Stromal cell of bone marrow (primary cell): Measurements from ENCODE around the gene CASTOR2.
"Not testable (repeated sequence)": the region's sequence is repeated elsewhere in the genome, so short reads cannot be mapped to it uniquely, and the experiment has no call there.

Experiments
- DNase-seq: peaks from one replicate; pipeline ENCODE4 v3.0.0-alpha.2; 2012; ENCODE audit warnings: low read depth

Gene CASTOR2

DNA sequence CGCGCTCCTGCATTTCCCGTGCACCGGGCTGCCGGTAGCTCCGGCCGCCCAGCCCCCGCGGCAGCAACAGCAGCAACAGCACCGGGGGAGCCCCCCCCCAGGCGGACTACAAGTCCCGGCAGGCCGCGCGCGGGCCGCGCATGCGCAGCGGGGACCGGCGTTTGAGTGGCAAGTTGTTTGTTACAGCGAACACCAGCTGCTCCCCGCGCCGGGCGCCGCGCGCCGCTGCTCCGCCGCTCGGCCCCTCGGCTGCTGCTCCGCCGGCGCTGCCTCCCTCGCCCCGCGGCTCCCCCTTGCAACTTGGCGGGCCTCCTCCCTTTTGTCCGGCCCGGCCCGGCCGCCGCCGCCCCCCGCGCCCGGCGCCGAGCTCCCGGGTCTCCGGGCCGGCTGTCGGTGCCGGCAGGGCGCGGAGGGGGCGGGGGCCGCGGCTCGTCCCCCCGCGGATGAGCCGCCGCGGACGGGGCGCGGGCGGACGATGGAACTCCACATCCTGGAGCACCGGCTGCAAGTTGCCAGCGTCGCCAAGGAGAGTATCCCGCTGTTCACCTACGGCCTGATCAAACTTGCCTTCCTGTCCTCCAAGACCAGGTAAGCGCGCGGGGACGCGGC, at the start of gene CASTOR2:
Gene CASTOR2 (plus strand): TSS at position 195 of the 609 bp plus-strand sequence. CDS start 281 bp downstream, at position 476.
- not testable (repeated sequence) for DNase-seq

DNA sequence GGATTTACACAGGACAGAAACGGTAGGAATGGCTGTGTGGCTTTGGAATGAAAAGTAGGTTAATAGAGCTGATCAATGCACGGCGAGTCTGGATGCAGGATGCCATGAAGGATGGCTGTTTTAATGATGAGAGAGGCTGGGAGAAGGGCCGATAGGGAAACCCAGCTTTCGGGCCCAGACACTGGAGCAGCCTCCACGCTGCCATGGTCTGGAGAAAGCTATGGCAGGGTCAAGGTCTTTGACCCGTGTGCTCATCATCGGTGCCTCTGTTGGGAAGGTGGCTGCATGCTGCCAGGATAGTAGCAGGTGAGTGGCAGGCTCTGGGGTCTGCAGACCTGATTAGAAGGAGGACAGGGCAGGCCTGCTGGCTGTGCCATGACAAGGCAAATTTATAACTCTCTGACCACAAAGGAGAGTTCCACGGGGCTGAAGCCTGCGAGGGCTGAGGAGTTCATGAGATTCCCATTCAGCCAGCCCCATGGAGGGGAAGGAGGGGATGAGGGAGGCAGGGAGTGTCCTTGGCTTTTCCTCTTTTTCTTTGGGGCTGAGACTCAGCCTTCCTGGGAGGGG, 42.1 kb upstream of the CASTOR2 start:
- DNase-seq: not testable (repeated sequence)

DNA sequence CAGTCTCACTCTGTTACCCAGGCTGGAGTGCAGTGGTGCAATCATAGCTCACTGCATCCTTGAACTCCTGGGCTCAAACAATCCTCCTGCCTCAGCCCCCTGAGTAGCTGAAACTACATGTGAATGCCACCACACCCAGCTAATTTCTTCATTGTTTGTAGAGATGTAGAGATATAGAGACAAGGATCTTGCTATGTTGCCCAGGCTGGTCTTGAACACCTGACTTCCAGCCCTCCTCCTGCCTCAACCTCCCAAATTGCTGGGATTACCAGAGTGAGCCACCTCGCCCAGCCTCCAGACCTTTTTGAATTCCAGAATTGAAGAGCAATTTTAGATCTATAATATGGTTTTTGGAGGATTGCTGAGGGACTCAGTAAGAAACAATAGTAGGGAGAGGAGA, 40.9 kb upstream of the CASTOR2 start:
- DNase-seq: not testable (repeated sequence)

DNA sequence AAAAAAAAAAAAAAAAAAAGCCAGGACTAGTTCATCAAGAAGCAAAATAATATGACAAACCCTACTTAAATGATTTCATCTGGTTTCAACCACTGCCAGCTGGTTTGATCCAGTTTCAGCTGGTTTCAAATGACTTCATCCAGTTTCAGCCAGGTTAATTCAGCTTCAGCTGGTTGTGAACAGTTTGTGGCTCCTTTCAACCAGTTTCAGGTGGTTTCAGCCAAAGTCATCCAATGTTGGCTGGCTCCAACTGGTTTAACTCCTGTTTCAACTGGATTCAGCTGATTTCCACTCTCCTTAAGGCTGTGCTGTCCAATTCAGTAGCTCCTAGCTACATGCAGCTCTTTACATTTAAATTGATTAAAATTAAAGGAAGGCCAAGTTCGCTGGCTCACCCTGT, 37.5 kb upstream of the CASTOR2 start:
- not testable (repeated sequence) for DNase-seq

DNA sequence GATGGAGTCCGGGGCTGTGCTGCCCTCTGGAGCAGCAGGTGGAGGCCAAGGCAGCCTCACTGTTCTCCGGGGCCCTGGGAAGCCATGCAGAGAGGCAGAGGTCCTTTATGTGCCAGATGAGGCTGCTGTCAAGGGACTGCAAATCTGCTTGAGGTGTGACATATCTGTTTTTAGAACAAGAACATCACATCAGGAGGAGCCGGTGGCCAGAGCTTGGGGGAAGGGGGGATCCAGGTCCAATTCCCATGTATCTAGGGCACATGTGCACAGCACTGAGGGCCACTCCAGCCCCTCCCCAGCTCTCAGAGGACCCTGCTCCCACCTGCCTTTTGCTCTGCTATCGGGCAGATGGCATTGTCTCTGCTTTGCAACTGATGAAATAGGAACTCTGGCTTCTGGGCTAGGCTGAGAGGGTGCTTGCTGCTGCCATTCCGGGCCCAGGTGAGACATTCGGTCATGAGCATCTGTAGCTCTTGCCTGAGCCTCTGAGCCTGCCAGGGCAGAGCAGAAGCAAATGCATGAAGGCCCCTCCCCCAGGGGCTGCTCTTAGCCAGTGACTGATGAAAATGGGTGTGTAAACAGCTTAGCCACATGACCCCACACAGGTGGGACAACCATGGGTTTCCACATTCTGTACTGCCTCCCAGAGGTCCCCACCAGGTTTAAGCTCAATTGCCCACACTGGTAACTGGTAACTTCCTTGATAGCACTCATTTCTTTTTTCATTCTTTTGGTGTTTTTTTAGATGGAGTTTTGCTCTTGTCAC, 32.8 kb upstream of the CASTOR2 start:
- DNase-seq: not testable (repeated sequence)

DNA sequence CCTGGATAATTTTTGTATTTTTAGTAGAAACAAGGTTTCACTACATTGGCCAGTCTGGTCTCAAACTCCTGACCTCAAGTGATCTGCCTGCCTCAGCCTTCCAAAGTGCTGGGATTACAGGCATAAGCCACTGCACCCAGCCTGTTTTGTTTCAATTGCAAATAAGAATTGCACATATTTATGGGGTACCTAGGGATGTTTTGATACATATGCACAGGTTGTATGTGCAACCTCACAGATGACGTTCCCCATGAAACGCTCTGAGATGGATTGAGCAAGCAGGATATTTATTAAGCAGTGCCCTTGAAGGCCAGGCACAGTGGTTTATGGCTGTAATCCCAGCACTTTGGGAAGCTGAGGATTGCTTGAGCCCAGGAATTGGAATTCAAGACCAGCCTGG, 25.1 kb upstream of the CASTOR2 start:
- DNase-seq: not testable (repeated sequence)

DNA sequence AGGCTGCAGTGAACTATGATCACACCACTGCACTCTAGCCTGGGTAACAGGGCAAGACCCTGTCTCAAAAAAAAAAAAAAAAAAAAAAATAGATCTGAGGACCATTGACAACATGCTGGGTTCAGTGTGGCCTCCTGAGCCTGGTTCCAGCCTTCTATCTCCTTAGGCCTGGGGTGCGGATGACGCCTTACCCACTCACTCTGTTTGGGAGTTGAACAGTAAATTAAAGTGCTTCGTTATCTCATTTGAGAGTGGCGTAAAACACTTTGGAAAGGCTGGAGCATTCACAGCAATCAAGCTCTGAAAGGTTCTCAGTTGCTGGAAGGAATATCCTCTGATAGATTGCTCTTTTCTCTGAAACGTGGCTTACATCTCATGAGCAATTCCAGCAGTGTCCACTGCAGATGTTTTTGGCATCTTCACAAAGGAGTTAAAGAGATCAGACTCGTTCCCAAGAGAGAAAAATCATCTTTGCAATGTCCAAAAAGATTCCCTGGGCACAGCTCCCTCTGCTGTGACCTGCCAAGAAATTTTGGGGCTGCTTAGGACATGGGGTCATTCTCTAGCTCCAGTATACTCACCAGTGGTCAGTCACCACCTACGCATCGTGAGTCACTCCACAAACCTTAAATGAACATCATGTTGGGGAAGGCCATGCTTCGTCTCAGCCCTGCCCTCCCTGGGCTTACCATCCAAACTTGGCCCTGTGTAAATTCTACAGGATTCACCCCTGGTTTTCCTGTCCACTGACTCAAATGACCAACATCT, 23.0 kb upstream of the CASTOR2 start:
- DNase-seq: not testable (repeated sequence)

DNA sequence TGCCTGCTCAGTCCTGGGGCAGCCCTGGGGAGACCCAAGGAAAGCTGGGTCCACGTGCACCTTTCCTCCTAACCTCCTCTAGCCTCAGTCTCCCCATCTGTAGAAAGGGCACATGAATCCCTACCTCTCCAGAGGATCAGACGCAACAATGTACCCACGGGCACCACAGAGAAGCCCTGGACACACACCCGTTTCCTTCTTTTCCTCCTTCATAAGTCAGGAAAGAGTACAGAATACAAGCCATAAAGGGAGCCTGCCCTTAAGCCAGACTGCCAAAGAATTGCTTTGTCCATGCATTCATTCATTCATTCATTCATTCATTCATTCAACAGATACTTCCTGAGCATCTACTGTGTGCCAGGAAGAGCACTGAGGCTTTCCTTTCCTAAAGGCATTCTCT, 20.6 kb upstream of the CASTOR2 start:
- not testable (repeated sequence) for DNase-seq

DNA sequence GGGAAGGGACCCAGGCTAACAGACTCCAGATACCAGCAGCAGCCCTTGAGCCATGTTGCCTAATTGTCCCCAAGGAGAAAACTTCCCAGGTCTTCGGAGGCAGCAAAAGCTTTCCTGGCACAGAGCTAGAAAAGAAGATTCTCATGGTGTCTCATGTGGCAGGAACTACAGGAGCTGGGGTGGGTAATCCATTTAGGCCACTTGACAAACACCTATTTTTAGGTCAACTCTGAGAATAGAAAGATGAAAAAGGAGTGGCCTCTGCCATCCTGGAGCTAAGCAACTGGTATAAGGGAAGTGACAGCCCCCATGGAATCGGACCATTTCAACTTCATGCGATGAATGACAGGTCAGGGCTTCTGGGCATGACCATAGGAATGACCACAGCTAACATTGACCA, 16.8 kb upstream of the CASTOR2 start:
- DNase-seq: not testable (repeated sequence)

DNA sequence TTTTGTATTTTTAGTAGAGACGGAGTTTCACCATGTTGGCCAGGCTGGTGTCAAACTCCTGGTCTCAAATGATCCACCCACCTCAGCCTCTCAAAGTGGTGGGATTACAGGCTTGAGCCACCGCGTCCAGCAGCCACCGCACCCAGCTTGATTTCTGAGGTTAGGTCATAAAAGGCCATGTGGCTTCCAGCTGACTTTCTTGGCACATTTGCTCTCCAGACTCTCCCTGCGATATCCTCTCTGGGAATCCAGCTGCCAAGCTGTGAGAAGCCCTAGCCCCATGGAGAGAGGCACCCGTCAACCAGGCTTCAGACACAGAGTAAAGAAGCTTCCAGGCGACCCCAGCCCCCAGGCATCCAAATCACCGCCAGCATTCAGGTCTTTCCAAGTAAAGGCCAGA, 10.7 kb upstream of the CASTOR2 start:
- not testable (repeated sequence) for DNase-seq

DNA sequence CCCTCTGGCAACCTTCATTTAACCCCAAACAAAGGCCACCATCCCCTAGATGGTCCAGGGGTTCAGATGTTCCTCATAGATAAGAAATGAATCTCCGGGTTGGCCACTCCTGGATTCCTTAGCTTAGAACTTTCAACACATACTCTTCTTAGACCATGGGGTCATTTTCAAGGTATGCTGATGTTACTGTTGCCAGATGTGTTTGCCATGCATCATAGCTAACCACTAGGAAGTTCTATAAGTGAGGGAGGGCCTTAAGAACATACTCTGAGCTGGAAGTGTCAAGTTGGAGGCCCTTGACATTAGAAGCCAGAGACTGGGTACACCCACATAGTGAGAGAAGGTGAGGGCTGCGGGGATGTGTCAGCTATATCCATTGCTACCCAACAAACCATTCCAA, 6.2 kb upstream of the CASTOR2 start:
- DNase-seq: not testable (repeated sequence)

DNA sequence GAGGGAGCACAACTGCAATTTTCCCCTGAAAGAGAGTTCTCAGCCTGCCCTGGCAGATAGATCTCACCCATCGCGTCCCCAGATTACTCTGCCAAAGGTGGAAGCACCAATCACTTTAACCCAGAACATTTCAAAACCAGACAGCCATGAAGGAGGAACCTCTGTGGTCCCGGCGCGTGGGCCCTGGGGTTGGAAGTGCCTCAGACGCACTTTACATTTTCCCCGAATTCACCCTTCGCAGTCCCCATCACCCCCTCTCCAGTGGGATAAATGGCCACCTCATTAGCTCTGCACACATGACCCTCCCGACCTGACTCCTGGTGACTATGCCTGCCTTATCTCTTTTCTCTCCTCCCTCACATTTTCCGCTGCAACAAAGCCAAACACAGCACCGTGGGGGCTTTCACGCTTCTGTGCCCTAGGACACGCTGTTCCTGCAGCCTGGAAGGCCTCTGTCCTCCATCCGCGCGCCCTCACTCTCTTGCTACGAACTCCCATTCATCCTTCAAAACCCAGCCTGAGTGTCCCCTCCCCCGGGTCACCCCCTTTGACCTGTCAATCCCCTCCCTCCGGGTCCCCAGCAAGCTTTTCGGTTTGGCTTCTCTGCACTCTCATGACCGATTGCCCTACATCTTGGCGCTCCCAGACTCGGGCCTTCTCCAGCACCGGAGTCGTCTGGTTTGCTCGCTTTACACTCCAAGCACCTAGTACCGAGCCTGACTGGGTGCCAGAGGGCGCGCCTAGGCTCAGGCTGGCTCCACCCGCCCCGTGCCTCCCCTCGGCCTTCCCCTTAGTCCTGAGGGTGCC, 598 bp upstream of the CASTOR2 start:
- DNase-seq: not testable (repeated sequence)

DNA sequence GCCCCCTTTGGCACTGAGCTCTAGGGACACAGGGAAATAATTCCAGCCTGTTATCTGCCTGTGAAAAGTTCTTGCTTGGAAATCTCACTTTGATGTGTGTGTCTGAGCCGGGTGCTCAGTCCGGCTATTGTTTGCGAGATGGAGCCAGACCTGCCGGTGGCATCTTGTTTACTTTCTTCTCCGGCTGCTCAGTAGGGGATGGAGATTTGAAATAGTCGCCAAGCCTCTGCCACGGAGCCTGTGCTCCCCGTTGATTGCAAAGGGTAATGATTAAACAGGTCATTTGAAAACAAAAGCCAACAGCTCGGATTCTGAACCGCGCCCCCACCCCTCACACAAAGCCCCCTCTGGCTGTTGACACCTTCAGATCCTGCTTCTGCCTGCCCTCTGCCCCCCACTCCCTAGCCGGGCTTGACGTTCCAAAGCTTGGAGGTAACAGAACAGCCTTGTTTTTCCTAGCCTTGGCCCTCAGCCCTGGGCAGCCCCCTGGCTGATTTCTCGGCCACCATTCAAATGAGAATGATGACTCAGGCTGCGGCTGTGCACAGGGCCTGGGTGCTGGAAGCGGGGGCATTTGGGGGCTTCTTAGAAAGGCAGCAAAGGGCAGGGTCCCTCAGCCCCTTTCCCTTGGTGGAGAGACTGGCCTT, 1.8 kb downstream of the CASTOR2 start:
- DNase-seq: not testable (repeated sequence)

DNA sequence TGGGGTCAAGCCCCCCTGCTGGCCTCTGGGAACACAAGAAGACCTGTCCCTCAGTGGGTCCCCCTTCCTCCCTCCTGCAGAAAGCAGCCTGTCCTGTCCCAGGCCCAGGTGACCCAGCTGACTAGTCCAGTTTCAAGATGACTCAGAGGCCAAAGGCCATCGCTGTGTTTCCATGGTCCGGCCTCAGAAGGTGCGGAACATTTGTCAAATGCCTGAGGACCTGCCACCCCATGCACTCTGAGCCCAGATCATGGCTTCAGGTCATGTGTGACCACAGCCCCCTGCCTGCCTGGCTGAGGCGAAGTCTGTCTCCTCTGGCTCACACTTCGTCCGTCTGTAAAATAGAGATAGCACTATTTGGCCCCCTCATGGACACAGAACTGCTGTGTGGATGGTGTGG, 2.4 kb downstream of the CASTOR2 start:
- DNase-seq: not testable (repeated sequence)

DNA sequence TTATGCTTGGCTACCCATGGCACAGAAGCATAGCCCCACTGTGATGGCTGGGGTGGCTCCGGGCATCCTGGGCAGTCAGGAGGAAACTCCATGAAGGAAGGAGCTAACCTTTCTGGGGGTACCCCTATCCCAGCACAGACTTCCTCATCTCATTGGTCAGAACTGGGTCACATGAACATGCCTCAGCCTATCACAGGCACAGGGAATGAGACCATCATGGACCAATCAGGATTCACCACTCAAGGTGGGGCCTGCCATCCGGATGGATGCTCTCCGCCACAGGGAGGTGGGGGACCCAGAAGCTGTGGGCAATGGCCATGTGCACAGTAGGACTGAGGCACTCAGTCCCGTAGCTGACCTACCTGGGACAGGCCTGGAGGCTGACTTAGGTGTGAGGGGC, 6.9 kb downstream of the CASTOR2 start:
- not testable (repeated sequence) for DNase-seq

DNA sequence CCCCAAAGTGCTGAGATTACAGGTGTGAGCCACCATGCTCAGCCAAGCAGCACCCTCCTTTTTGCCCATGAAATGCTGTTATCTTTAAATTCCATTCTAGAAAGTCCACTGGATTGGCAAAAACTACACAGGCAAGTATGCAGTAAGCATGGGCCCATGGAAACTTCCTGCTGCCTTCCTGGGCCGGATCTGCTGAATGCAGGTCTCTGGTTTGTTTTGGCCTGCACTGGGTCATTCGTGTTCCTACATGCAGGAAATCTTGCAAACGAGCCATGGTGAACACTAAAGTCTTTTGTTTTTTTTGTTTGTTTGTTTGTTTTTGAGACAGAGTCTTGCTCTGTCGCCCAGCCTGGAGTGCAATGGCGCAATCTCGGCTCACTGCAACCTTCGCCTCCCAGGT, 7.9 kb downstream of the CASTOR2 start:
- not testable (repeated sequence) for DNase-seq

DNA sequence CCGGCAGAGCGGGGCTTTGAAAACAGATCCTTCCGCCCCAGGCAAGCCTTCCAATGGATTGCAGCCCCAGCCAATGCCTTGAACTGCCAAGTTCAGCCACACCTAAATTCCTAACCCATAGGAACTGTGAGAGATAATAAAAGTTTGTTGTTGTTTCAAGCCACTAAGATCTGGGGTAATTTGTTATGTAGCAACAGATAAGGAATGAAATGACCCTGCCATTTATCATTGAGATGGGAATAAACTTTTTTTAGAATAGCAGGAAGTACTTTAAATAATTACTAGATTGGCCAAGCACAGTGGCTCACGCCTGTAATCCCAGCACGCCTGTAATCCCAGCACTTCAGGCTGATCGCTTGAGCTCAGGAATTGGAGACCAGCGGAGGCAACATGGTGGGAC, 11.5 kb downstream of the CASTOR2 start:
- DNase-seq: not testable (repeated sequence)

DNA sequence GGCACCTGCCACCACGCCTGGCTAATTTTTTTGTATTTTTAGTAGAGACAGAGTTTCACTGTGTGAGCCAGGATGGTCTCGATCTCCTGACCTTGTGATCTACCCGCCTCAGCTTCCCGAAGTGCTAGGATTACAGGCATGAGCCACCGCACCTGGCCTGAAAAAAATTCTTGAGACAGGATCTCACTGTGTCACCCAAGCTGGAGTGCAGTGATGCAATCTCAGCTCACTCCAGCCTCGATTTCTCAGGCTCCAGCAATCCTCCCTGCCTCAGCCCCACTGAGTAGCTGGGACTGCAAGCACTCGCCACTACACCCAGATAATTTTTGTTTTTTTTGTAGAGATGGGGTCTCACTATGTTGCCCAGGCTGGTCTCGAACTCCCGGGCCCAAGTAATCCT, 13.0 kb downstream of the CASTOR2 start:
- DNase-seq: not testable (repeated sequence)

DNA sequence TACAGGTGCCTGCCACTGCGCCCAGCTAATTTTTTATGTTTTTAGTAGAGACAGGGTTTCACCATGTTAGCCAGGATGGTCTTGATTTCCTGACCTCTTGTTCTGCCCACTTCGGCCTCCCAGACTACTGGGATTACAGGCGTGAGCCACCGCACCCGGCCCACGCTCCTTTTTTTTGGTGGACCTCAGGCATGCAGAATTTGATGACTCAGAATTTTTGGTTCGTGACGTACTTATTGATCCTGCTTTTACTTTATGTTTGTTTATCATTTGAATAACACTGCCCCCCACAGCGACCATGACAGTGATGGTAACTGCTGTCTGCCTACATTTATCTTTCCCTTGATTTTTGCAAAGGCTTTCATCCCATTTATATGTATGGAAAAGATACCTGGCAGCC, 23.9 kb downstream of the CASTOR2 start:
- DNase-seq: not testable (repeated sequence)

DNA sequence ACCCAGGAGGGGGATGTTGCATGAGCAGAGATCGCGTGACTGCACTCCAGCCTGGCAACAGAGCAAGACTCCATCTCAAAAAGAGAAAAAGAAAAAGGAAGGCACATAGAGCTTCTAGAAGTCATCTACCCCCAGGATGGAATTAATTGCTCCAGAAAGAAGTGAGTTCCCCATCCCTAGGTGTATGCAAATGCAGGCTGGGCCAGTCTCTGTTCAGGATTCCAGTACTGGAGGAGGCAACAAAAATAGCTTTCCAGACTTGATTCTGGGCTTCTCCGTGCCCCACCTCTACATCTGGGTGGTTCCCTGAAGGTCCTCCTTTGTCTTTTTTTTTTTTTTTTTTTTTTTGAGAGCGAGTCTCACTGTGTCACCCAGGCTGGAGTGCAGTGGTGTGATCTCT, 28.6 kb downstream of the CASTOR2 start:
- DNase-seq: no peak
